ENCODE results near the gene KIRREL3.

KIRREL3 gene

DNA sequence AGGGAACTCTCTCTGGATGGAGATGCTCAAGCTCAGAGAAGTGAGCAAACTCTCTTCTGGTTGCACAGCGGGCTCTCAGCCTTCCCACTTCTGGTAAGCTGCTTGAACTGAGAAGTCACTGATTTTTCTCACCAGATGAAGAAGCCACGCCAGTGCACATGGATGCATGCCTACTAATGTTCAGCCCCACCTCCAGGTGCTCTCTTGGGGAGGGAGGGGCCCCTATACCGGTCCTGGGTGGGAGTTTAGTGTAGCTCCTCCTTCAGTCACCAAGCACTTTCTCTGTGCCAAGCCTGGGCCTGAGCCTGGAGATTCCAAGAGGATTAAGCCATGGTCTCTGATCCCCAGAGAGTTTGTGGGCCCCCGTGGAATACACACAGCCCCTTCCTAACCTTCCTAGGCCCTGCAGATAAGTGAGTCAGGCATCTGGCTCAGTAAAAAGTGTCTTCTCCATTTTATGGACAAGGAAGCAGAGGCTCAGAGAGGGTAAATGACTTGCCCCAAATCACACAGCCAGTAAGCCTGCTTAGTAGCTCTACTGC lies 502.9 kb downstream of the KIRREL3 start:
- no peak for DNase-seq

DNA sequence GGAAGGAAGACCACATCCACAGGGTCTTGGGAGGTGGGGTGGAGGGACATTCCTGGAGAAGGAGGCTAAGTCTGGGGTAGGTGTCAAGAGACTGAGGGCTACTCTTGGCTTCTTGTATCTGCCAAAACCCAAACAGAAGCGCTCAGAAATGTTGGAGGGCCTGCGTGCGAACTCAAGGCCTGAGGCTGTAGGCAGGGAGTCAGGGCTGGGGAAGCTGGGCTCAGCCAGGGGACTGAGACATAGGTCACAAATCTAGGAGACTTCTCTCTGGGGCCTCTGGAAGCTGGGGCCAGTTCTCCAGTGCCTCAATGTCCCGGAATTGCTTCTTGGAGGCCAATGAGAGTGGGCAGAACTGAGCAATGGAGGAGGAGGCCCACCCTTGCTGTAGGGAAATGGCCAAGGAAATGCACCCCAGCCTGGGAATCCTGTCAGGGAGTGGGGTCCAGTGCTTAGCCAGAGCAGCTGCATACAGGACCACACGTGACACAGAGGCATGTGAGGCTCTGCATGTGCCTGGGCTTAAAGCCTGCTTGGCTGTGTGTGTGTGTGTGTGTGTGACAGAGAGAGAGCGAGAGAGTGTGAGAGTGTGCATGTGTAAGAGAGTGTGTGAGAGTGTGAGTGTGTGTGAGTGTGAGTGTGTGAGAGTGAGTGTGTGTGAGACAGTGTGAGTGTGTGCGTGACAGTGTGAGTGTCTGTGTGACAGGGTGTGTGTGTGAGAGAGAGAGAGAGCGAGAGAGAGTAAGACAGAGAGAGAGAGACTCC lies 503.8 kb downstream of the KIRREL3 start:
- DNase-seq: no peak

DNA sequence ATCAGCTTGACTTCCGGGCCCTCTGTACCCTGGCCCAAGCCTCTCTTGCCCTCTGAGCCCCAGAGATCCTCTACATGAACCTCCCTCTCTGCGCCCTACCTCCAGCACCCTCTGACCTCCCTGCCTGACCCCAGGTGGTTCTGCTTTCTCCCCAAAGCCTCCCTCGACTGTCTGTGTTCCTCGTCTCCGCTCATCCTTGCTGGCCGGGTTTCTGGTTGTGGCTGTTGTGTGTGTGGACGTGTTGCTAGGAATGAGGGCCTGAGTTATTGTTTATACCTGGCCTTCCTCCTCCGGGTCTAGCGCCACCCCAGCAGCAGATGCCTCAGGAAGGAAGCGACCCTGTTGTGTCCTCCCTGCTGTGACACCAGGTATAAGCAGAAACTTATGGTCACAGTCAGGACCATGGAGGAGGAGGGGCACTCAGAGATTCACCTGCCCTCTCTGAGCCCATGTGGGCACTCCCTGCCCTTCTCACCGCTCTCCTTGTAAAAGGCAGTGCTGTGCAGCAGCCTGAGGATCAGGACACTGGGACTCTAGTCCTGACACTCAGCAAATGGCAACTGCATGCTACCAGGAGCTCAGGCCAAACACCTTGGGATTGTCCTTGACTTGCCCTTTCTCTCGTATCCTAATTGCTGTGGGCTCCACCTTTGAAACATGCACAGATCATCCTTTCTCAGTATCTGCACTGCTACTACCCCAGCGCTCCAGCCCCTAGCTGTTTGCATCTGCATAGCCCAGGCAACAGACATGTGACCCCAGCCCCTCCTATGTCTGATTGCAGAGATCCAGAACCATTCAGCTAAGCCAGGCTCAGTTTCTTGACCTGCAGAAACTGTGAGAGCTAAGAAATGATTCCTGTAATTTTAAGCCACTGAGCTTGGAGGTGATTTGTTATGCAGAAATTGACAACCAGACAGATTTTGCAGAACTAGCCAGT lies 505.0 kb downstream of the KIRREL3 start:
- DNase-seq: no peak

DNA sequence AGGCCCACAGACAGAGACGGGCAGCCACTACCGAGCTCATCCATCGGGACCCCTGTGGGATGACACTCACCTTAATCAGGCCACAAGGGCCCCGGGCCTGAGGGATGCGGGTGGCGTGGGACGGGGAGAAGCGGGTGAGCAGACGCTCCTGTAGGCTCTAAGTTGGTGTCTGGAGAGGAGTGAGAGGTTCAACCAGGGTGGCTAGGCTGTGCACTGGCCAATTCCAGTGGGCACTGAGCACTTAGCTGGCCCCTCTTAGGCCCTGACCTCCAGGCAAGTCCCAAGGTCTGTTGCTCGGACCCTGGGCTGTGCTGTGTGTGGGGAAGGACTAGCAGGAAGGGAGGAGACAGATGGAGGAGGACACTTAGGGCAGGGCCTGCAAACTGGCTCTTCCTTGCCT lies 505.7 kb downstream of the KIRREL3 start:
- no peak for DNase-seq

DNA sequence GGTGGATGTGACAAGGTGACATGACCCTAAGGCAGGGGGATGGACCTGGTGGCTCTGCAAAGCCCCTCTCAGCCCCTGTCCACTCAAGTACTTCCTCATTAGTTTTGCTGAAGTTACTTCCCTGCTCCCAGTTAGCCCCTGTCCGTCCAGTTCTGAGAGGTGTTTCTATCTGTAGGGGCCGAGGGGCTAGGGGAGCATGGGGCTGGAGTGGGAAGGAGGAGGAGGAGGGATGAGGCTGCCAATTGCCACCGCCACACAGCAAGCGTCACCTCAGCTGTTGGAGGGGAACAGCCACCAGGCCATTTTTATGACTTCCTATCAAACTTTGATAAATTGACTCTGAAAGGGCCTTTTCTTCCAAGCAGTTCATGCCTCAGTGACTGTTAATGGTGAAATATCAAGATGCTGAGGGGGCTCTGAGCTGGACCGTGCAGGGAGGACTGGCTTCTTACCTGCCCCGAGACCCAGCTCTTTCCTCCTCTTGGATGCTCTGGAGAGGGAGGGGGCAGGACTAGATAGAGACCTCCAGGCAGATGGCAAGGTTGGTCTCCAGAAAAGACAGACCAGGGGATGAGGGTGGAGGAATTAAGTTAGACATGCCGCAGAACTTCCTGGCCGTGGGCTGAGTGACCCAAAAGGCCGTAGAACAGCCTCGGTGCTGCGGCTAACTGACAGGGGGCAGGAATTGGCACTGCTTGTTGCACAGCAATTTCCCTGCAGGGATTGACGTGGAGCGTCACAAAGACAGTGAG lies 508.1 kb downstream of the KIRREL3 start:
- no peak for DNase-seq

DNA sequence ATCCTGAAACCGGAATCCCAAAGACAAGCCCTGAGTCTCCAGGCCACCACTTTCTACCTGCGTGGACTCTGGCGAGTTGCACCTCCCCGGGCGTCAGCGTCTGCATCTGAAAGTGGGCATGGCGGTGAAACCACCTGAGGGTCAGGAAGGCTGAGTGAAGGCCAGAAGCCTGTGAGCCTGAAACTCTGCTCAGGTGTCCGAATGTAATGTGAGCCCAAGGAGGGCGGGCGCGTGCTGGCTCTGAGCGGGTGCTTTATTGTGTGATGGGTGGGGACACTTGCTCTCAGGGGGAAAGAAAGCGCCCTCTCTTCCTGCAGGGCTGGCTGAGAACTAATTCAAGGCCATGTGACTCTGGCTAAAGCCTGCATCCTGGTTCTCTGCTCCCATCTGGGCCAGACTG lies 509.5 kb downstream of the KIRREL3 start:
- no peak for DNase-seq

DNA sequence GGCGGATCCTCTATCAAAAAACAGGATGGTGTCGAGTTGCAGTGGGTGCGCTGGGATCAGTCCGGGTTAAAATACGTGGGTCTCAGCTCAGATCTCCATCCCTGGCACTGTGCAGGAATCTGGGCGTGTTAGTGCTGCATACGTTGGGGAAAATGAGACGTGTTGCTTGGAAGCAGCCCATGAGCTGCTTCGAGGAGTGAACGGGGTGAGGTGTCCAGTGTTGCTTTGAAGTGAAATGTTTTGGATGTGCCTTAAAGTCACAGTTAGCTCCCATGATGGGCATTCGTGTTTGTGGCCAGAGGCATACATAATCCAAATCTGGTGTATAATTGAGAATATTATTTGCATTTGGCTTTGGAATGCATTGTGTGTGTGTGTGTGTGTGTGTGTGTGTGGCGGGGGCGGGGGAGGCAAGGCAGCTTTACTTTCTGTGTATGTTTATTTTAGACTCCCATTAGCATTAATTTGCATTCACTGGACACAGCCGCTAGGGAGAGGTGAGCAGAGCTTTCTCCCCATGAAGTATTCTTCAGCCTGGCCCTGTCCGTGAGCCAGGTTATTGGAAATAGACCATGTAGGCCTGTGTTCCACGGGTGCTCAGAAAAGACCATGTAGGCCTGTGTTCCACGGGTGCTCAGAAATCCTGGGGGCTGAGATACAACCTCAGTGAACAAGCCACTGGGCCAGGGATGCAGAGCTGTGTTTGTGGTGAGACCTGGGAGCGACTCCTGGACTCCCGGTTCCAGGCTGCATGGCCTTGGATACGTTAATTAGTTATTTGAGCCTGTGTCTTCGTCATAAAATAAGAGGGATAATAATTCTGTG lies 510.5 kb downstream of the KIRREL3 start:
- DNase-seq: no peak

DNA sequence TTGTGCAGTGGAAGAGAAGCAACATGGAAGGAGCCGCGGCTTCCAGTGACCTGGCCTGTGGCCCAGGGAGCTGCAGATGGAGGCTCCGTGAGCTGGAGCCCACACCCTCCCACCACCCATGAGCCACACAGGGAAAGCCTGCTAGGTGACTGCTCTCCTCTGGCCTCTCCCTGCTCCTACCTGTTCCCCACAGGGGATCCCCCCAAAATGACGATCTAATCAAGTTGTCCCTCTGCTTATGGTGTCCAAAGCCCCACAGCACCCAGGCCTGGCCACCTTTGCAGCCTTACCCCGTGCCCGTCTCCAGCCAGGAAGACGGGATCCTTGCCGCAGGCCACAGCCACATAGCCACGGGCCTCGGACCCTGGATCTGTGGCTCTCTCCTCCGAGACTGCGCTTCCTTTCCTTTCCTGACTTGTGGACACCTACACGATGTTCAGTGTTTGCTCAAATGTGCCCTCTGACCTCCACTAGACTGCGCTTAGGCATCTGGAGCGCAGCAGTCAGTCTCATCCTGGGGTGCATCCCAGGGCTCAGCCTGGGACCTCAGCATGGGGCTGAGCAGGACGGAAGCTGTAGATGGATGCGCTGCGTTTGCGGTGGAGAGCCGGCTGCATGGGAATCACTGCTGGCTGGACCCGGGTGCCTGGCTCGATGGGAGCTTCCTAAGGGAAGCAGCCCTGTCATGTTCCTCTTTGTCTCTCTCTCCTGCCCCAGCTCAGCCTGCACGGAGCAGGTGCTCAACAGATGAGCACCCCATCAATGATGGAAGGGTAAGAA lies 511.8 kb downstream of the KIRREL3 start:
- no peak for DNase-seq

DNA sequence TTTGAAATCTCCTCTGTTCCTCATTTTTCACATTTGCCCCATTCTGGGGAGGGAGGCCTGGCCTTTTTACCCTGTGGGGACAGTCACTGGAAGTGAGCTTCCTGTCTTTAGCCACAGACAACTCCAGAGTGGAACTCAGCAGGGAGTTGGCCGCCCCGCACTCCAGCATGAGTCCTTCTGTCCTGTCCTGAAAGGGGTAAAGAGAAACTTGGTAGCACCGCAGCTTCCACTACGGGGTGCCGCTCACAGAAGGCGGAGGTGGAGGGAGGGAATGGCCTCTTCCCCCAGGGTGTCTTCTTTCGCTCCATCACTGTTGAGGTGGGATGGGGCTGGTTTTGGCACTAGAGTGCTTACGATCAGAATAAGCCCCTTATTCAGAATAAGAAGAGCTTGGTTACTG lies 512.9 kb downstream of the KIRREL3 start:
- no peak for DNase-seq

DNA sequence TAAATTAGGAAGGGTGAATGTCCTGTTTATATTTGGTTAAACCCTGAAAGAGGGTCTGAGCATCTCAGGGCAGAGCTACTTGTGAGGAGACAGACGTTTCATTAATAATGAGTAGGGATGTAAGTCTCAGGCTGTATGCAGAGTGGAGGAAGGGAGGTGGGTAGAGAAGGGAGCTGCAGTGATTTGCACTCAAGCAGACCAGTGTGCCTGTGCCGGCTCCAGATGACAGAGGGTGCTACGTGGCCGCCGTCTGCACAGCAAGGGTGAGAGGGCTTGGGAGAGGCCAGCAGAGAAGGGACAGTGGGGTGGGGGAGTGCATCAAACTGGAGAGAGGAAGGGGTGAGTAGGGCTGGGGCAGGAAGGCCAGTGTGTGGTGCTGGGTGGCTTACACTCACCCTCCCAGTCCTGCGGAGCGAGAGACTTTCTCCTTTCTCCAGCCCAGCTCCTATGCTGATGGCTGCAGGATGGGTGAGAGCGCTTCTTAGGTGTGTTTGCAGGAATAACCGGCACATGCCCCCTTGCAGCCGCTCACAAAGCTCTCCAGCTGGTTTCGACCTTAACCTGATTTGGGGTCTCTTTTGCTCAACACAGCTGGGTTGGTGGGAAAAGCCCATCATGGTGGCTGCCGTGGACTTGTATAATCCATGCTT lies 514.5 kb downstream of the KIRREL3 start:
- no peak for DNase-seq

DNA sequence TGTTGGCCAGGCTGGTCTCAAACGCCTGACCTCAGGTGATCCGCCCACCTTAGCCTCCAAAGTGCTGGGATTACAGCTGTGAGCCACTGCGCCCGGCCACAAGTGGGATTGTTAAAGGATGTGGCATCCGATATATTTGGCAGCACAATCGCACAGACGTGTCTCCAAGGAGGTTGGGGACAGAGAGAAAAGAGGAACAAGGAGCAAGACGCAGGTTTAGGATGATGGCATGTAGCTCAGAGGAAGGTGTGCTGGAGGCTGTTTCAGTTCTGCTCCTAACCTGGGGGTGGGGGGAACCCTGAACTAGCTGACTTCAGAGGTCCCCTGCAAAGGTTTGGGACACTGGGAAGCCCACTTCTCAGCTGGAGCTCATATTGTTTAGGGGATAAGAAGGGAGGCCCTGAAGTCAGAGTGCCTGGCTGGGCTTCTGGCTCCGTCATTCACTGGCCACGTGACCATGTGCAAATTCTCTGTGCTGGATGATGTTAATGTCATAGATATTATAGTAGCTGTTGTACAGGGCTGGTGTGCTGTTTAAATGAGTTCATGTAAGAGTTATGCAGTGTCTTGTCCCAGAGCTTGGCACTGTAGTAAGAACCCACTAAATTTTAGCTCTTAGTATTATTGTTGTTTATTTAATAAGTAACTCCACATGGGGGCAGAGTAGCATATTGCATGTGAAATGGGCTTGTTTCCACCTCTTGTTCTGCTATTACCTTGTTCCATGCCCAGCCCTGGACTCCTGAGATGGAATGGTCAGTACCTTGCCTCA lies 515.4 kb downstream of the KIRREL3 start:
- no peak for DNase-seq

DNA sequence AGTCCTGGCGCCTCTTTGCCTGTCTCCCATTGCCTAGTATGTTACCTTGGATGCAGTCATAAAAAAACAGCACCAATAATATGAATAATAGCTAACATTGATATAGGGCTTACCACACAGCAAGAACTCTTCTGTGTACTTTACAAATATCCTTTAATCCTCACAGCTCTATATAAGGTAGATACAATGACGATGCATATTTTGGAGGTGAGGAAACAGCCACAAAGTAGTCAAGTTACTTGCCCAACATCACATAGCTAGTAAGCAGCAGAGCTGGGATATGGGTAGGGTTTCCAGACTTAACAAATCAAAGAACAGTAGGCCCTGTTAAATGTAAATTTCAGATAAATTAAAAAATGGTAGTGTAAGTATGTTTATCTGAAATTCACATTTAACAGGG lies 516.3 kb downstream of the KIRREL3 start:
- DNase-seq: no peak

DNA sequence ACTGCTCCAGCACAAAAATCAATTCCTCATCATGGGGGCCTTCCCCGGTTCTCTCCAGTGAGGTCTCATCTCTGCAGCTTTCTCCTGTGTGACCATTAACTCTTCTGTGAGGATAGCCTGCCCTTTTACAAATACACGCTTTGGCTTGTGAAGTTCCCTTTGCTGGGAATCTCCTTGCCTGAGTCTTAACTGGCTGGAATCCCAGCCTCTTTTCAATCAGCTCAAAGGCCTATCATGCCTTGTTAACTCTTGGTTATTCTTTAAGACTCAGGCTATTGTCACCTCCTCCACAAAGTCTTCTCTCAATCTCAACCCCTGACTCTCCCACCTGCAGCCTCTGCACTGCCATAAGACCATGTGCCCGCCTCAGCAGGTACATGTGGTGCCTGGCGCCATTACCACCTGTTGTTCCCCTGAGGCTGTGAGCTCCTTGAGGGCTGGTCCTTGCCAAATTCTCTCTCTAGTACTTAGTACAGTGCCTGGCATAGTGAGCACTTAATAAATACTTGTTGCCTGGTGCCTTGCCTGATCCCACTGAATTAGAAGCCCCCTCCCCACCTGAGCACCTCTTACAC lies 516.9 kb downstream of the KIRREL3 start:
- no peak for DNase-seq

DNA sequence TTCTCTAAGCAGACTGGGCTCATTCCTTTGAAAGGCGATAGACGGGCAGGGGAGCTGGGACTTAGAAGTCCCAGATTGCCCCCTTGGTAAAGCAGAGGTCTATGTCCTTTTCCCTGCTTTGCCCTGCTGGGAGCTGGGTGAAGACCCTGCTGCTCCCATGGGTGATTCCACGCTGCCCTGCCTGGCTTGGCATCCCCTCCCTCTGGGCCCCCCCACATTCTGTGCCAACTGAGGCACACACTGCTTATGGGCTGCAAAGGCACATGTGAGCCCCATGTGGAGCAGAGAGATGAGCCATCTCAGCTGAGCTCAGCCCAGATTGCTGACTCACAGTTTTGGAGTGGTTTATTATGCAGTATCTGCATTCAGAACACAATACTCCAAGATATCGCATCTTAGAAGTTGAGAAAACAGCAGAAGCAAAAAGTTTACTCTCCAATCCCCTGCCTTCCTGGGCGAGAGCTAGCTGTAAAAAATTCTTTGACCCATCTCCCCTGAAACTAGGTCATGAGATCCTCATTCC lies 517.9 kb downstream of the KIRREL3 start:
- no peak for DNase-seq

DNA sequence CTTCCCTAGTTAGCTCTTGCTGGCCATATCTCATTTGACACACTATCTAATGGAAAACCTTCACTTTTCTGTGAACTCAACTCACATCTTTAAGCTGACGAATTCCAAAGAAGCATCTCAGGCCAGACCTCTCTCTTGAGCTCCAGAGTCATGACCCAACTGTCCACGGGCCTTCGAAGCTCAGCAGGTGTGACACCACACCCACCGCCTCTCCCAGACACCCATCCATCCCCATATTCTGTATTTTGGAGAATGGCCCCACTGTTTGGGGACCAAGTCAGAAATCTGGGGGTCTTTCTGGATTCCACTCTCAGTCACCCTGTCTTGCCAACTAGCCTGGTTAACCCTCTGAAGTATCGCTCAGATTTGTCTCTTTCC lies 519.3 kb downstream of the KIRREL3 start:
- DNase-seq: no peak

DNA sequence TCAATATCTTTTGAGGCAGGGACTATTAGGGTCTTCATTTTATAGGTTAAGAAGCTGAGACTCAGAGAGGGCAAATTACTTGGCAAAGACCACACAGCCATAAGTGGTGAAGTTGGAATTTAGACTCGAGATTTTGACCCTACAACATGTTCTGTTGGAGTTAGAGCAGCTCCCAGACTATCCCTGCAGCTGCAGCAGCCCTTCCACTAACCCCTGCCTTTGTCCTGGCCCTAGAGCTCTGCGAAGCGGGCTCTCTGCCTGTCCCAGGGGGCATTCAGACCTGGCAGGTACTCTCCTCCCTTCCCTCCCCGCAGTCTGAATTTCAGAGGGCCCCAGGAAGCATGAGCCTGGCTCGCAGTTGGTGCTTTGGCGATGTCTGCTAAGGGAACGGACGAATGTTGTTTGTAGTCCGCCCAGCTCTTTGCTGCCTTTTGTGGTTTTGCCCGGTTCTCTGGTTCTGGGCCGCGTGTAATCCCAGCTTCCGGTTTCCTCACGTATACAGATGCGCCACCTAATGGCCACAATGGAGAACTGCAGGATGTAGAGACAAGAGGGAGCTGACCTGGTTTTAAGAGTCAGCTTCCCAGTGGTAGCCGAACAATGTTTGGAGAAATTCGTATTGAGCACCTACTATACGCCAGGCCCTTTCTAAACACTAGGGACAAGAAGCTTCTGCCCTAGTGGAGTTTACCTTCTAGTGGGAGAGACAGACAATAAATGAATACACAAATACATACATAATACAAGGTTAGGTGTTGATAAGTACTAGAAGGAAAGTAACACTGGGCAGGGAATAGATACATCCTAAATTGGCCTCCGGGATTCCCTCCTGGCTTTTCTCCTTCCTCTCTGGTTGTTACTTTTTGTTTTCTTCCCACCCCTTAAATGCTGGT lies 519.9 kb downstream of the KIRREL3 start:
- peak; percentile 89 for DNase-seq

DNA sequence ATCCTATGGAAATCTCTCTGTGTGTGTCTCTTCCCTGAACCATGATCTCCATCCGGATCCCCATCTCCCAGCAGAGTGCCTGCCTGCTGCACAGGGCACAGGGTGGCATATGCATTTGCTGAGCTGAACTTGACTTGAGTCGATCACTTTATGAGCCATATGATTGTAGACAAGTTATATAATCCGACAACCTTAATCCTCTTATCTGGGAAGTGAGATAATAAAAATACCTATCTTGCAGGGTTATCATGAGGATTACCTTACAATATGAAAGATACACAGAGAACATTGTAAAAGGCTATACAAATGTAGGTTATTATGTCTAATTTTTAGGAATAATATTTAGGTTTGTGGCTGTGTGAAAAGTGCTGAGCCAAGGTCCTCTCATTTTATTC lies 520.6 kb downstream of the KIRREL3 start:
- no peak for DNase-seq

DNA sequence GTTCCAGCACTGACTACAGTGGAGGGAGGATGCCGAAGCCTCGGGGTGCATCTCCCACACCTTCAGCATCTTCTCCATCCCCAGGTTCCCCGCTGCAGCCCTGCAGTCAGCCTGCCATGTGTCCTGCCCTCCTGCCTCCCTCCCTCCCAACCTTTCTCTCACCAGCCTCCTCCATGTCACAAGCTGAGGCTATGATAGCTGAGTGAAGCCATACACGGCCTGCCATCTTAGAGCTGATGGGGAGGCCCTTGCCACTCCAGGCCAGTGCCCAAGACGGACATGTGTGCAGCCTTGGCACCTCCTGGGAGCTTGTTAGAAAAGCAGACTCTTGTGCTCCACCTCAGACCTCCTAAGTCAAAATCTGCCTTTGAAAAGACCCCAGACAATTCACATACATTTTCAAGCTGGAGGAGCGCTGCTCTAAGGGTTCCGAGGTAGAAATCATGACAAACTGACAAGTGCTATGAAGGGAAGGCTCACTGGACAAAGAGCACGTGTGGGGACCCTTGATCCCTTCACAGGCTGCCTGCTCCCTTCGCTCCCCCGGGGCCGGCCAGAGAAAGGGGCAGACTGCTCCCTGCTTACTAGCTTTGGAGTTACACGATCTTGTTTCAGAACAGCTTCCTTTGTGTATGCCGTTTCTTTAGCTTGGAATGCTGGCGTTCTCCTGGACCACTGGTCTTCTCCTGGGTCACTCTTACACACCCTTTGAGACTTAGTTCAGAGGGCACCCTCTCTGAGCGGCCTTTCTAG lies 521.2 kb downstream of the KIRREL3 start:
- DNase-seq: no peak

Data from NCI-H774 (cell line).